Measurements from ENCODE around the gene PTX3.

PTX3 gene

DNA sequence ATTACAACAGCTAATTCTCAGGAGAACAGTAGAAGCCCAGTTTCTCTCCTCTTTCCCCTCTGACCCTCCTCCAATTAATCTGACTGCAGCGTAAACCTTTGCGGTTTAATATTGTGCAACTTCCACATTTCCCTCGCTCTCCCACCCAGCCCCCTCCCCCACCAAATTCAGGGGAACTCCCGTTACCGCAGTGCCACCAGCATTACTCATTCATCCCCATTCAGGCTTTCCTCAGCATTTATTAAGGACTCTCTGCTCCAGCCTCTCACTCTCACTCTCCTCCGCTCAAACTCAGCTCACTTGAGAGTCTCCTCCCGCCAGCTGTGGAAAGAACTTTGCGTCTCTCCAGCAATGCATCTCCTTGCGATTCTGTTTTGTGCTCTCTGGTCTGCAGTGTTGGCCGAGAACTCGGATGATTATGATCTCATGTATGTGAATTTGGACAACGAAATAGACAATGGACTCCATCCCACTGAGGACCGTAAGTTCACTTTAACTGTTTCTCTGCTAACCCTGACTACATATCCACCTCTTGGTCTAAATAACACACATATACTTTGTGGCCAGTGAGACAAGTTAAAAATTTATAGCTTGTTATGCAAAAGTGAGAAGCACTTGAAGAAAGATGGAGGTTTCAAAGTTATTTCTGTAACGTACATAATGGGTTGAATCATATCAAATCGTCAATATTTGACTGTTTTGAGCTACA is at the start of gene PTX3:
Gene PTX3 (plus strand): TSS at position 268 of the 709 bp plus-strand sequence. CDS start 84 bp downstream, at position 352.
- peak; percentile 81 for DNase-seq (ENCODE audit: low spot score)

- DNase-seq (ENCODE audit: low spot score) = no peak
Measured at GRCh38 chr3:157387708-157388435, 48.8 kb upstream of the PTX3 start.

DNA sequence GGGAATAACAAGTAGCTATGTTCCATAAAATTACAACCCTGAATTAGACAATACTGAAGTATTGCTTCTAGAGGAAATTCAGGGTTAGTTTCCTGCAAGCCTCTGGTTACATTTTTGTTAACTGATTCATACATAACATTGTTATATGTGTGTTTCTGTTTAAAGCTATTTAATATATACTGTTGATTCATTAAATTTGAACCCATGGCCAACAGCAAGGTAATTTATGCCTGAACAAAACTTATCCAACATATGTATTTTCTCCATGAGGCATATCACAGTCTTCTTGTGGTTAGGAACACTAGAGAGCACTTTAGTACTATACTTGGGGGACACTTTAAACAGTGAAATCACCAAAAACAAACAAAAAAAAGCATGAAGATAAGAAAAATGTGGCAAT is 47.7 kb upstream of the PTX3 start:
- DNase-seq (ENCODE audit: low spot score) = no peak

DNA sequence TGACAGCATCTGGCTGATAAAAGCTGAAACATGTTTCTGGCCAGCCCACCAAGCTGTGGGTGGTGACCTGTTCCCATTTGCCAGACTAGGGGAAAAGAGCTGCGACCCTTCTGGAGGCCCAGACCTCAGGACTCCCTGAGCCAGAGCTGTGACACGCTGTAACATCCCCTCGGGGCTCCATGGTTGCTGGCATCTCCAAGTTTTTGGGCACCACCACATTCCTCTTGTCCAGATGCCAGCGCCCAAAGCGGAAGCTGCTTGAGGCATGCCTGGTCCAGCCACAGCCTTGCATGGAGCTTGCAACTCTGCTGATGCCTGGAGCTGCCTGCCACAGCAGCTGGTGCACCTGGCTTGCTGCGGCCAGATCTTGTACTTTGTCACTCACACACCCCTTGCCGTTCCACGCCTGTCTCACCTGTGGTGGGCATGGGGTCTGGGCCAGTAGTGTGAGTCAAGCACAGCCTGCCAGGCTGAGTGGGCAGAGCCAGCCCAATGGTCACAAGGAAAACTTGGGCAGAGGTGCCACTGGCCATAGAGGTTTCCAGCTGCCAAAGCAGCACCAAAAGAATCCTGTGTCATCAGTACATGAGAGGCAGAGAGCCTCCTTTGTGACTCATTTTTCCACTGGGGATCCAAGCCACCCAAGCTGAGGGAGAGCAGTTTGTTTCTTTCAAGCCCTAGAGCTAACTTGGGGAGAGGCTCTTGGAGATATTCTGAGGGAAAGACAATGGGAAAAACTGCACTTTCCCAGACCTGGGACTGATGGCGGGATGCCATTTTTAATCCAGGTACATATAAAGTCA is 45.7 kb upstream of the PTX3 start:
- DNase-seq (ENCODE audit: low spot score) = no peak

DNA sequence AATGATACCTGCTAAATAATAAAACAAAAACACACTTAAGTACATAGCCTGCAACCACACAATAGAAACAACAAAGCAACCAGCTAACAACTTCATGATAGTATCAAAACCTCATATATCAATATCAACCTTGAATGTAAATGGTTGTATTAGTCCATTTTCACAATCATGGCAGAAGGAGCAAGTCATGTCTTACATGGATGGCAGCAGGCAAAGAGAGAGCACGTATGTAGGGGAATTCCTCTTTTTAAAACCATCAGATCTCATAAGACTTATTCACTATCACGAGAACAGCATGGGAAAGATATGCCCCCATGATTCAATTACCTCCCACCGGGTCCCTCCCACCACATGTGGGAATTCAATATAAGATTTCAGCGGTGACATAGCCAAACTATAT is 44.5 kb upstream of the PTX3 start:
- DNase-seq (ENCODE audit: low spot score) = no peak

GRCh38 chr3:157393113-157393512 is 43.5 kb upstream of the PTX3 start:
- no peak for DNase-seq (ENCODE audit: low spot score)

GRCh38 chr3:157394411-157394810 is 42.2 kb upstream of the PTX3 start:
- no peak for DNase-seq (ENCODE audit: low spot score)

DNA sequence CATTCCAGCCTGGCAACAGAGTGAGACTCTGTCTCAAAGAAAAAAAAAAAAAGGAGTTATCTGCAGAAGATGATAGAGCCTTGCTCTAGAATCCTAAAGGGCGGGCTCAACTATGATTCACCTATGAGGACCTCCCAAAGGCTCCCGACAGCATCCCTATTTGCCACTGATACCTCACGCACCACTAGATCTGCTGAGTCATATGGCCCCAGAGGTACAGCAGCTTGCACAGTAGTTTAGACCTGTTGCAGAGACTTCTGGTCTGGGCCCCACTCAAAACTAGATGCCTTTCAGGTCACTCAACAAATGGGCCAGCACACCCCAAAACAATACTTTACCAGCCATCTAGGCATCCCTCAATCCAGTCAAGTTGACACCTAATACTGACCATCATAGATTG is 38.1 kb upstream of the PTX3 start:
- no peak for DNase-seq (ENCODE audit: low spot score)

DNA sequence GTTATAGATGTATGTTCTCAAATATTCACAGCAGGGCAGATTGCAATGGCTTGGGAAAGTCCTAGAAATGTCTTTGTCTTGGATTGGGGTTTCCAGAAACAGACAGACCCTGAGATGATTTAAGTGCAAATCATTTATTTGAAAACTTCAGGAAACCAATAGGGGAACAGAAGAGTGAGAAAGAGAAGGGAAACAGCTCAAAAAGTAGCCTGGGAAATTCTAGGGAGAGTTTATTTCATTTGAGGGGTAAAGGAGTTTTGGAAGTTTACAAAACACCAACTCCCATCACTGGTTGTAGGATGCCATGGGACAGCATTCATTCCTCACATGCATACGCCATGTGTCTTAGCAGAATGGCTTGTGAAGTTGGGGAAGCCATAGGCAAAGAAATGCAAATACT is 32.3 kb upstream of the PTX3 start:
- DNase-seq (ENCODE audit: low spot score) = no peak

DNA sequence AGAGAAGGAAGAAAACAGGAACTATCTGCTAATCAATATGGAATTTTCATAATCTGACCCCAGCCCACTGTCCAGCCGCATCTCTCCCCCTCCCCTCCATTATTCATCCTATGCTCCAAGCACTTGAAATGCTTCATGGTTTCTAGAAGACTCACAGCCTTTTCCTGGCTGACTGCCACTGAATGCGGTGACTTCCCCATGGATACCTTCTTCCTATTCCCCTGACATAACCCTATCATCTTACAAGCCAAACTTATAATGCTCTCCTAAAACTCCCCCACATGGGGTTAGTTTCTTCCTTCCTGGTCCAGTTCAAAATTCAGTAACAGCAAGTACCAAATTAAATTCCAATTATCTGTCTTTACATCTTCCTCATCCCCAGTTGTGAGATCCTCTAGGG is 31.2 kb upstream of the PTX3 start:
- DNase-seq (ENCODE audit: low spot score) = no peak

DNA sequence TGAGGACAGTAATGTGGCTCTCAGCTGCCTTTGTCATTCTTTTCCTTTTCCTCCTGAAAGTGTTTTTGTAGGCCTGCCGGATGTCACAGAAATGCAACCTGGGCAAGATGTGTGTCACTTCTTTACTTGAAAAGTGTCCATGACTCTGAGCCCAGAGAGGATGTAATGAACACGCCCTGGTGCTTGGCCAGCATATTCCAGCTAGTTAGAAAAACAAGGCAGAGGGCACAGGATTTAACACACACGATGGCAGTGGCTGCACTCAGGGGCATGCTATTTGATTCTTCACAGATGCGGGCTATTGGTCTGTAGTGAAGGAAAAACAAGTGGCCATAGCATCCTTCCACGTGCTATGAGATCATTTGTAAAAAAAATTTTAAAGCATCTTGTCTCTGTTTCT is 30.3 kb upstream of the PTX3 start:
- DNase-seq (ENCODE audit: low spot score) = no peak

DNA sequence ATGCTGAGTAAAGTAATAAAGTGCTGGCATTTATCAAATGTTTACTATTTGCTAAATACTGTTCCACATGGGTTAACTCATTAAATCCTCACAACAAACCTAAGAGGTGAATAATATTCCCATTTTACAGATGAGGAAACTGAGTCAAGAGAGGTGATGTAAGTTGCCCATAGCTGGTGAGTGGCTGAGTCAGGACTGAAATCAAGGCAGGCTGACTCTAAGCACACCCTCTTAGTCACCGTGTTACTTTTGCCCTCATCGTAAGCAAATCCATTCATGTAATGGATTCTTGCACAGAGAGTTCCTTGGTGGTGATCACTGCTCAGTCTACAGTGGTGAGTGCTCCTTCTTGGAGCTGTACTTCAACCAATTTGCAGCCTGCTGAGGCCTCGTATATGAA is 28.9 kb upstream of the PTX3 start:
- DNase-seq (ENCODE audit: low spot score) = no peak

DNA sequence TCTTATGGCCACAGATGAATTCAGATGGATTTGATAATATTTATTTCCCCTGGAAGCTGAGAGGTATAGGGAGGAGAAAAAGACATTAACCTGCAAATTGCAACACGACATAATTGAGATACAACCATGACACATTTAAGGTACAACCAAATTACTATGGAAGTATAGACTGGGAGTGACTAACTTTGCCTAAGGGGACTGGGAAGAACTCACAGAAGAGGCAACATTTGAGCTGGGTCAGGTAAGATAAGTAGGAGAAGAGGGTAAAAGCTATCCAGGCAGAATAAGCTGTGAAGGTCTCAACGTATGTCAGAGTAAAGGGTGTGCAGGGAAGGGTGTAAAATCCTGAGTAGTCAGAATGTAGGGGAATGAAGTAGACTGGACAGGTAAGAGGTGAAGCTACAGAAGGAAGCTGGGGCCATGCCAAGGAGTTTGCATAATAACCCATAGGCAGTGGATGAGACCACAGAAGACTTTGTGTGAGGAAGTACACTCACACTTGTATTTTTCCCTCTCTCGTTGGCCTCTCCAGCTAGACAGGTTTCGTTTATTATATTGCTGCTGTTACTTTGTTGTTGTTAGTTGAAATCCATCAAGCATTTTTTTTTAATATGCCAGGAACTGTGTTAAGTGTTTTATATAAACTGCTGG is 28.0 kb upstream of the PTX3 start:
- DNase-seq (ENCODE audit: low spot score) = no peak

GRCh38 chr3:157409516-157409915 is 27.1 kb upstream of the PTX3 start:
- no peak for DNase-seq (ENCODE audit: low spot score)

DNA sequence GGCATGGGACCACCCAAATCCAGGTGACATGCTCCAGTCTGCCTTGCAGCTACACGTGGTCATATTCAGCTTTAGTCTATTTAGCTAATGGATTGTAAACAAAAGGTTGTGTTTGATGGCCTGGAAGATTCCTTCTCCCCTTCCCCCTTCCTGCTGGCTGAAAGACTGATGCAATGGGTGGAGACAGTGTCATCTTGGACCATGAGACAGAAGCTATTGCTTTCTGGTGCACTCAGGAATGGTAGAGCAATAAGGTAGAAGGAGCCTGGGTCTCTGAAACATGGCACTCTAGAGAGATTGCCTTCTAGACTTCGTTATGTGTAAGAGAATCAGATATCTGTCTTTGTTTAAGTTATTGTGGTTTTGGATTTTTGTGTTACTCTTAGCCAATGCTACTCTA is 25.7 kb upstream of the PTX3 start:
- DNase-seq (ENCODE audit: low spot score) = no peak

DNA sequence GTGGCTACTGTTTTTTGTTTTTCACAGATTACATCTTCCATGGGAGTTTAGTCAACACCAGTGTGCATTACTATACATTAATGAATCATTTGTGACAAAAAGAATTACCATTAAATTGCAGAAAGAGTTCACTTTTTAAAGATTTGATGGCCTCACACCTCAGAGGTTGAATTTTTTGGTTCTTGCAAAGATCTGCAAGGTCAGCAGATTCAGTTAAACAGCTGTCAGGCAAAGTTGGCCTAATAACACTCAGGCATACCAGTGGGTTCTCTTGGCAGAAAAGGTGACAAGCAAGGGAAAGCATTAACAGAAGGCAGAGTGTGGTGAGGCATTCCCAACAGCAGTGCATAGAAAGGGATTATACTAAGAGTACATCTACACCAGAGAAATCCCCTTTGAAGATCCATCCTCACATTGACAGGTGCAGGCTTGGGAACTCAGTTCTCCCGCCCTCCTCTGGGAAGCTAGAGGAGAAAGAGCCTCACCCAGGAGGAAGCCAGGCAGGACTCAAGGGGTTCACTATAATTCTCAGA is 24.3 kb upstream of the PTX3 start:
- no peak for DNase-seq (ENCODE audit: low spot score)

GRCh38 chr3:157414861-157415260 is 21.8 kb upstream of the PTX3 start:
- no peak for DNase-seq (ENCODE audit: low spot score)

DNA sequence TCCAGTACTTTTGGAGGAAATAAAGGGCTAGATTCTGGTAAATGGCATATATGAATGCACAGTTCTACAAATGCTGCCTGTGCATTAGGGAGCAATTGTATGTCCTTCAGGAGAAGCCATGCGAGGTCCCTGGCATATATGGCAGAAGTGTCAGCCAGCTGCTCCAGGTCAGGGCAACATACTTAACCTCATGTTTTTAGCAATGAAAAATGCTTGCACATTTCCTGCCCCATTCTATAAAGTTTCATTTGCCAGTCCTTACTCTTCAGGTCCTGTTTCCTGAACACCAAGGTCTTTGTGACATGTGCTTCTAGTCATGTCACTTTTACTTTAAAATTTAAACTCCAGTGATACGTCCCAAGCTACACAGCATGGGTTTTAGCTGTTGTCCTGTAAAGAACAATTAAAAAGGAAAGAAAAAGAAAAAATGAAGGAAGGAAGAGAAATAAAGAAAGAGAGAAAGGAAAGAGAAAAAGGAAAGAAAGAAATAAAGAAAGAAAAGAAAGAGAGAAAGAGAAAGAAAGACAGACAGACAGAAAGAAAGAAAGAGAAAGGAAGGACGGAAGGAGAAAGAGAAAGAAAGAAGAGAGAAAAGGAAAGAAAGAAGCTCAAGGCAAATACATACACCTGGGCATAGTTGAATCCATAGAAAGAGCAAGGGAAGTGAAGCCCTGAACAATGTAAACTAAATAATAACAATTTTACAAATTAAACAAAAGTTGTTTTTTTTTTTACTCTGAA is 20.1 kb upstream of the PTX3 start:
- no peak for DNase-seq (ENCODE audit: low spot score)

- DNase-seq (ENCODE audit: low spot score) = no peak
Measured at GRCh38 chr3:157417247-157417646, 19.4 kb upstream of the PTX3 start.

- DNase-seq (ENCODE audit: low spot score) = no peak
Measured at GRCh38 chr3:157418104-157418503, 18.5 kb upstream of the PTX3 start.

GRCh38 chr3:157420606-157421130 is 16.0 kb upstream of the PTX3 start:
- no peak for DNase-seq (ENCODE audit: low spot score)
